HG02981 (cell line): ENCODE measurements around the gene RAB6A.
"Not testable (repeated sequence)": the region's sequence is repeated elsewhere in the genome, so short reads cannot be mapped to it uniquely, and the experiment has no call there.

Experiments used
- ATAC-seq: cut with Tn5 transposase; IDR thresholded peaks from one replicate; pipeline ENCODE4 v1.9.1; 2021; ENCODE audit warnings: mild to moderate bottlenecking, moderate library complexity; ENCODE audit not compliant: unreplicated experiment

RAB6A gene

GRCh38 chr11:73729594-73730206, 31.2 kb downstream of the RAB6A start:
- ATAC-seq, result no peak

- ATAC-seq, result no peak
These were observed 32.9 kb downstream of the RAB6A start for GRCh38 chr11:73728000-73728399.

GRCh38 chr11:73726825-73727224, 34.0 kb downstream of the RAB6A start:
- no peak for ATAC-seq

GRCh38 chr11:73717136-73717535, 43.7 kb downstream of the RAB6A start:
- no peak for ATAC-seq

GRCh38 chr11:73716153-73717056, 44.5 kb downstream of the RAB6A start:
- ATAC-seq, result no peak

- ATAC-seq, result no peak
These were observed 45.3 kb downstream of the RAB6A start for GRCh38 chr11:73715541-73715940.

- ATAC-seq, result no peak
These were observed 49.9 kb downstream of the RAB6A start for GRCh38 chr11:73710964-73711363.

- ATAC-seq, result no peak
These were observed 55.8 kb downstream of the RAB6A start for GRCh38 chr11:73705053-73705452.

- ATAC-seq, result no peak
These were observed 66.9 kb downstream of the RAB6A start for GRCh38 chr11:73693899-73694525.

- ATAC-seq, result no peak
These were observed 80.2 kb downstream of the RAB6A start for GRCh38 chr11:73680687-73681086.

GRCh38 chr11:73676552-73676951, 84.3 kb downstream of the RAB6A start:
- ATAC-seq, result not testable (repeated sequence)

- ATAC-seq, result no peak
These were observed 89.2 kb downstream of the RAB6A start for GRCh38 chr11:73671701-73672100.

GRCh38 chr11:73670808-73671207, 90.1 kb downstream of the RAB6A start:
- no peak for ATAC-seq

- ATAC-seq, result no peak
These were observed 93.0 kb downstream of the RAB6A start for GRCh38 chr11:73667891-73668290.

- ATAC-seq, result no peak
These were observed 96.0 kb downstream of the RAB6A start for GRCh38 chr11:73664877-73665276.

GRCh38 chr11:73663604-73664495, 97.0 kb downstream of the RAB6A start:
- no peak for ATAC-seq

GRCh38 chr11:73662445-73663157, 98.3 kb downstream of the RAB6A start:
- ATAC-seq, result no peak

GRCh38 chr11:73661035-73661628, 99.7 kb downstream of the RAB6A start:
- ATAC-seq, result peak; percentile 83

- ATAC-seq, result no peak
These were observed 100.3 kb downstream of the RAB6A start for GRCh38 chr11:73660497-73661034.

GRCh38 chr11:73659961-73660360, 100.9 kb downstream of the RAB6A start:
- ATAC-seq, result no peak
